GM21717 (cell line): Measurements from ENCODE around the gene RRM1.

ENCODE experiments used
- ATAC-seq: cut with Tn5 transposase; IDR thresholded peaks from one replicate; pipeline ENCODE4 v1.9.1; 2021; ENCODE audit warnings: mild to moderate bottlenecking, moderate library complexity; ENCODE audit not compliant: unreplicated experiment

The RRM1 gene

GRCh38 chr11:4076774-4077173 lies 17.8 kb upstream of the RRM1 start:
- no peak for ATAC-seq

GRCh38 chr11:4083198-4083597 lies 11.4 kb upstream of the RRM1 start:
- ATAC-seq = no peak

- no peak for ATAC-seq
These were observed 10.0 kb upstream of the RRM1 start for GRCh38 chr11:4084406-4085125.

- ATAC-seq = no peak
These were observed 9.0 kb upstream of the RRM1 start for GRCh38 chr11:4085575-4085974.

- no peak for ATAC-seq
These were observed 7.8 kb upstream of the RRM1 start for GRCh38 chr11:4086575-4087353.

GRCh38 chr11:4087551-4087950 lies 7.0 kb upstream of the RRM1 start:
- ATAC-seq = no peak

- ATAC-seq = no peak
These were observed 4.3 kb upstream of the RRM1 start for GRCh38 chr11:4090258-4090657.

- no peak for ATAC-seq
These were observed 2.6 kb upstream of the RRM1 start for GRCh38 chr11:4092026-4092425.

GRCh38 chr11:4093519-4094347 lies 866 bp upstream of the RRM1 start:
- ATAC-seq = peak; percentile 2

- no peak for ATAC-seq
These were observed 1.1 kb downstream of the RRM1 start for GRCh38 chr11:4095509-4096230.

- no peak for ATAC-seq
These were observed 3.5 kb downstream of the RRM1 start for GRCh38 chr11:4098026-4098621.

- ATAC-seq = no peak
These were observed 8.1 kb downstream of the RRM1 start for GRCh38 chr11:4102711-4103110.

- ATAC-seq = no peak
These were observed 8.7 kb downstream of the RRM1 start for GRCh38 chr11:4103269-4103668.

- ATAC-seq = no peak
These were observed 11.3 kb downstream of the RRM1 start for GRCh38 chr11:4105916-4106315.

GRCh38 chr11:4111834-4112233 lies 17.2 kb downstream of the RRM1 start:
- ATAC-seq = no peak

GRCh38 chr11:4115128-4115527 lies 20.5 kb downstream of the RRM1 start:
- no peak for ATAC-seq

GRCh38 chr11:4118107-4118506 lies 23.5 kb downstream of the RRM1 start:
- no peak for ATAC-seq

- ATAC-seq = no peak
These were observed 28.6 kb downstream of the RRM1 start for GRCh38 chr11:4123218-4123617.

GRCh38 chr11:4125141-4125540 lies 30.5 kb downstream of the RRM1 start:
- no peak for ATAC-seq

- no peak for ATAC-seq
These were observed 32.8 kb downstream of the RRM1 start for GRCh38 chr11:4127357-4127756.
